HG02571 (cell line): Measurements from ENCODE around the gene ADGRF5.
A peak's percentile ranks its signal among the peaks of the same experiment; 100 is the strongest.
"Not testable (repeated sequence)": the region's sequence is repeated elsewhere in the genome, so short reads cannot be mapped to it uniquely, and the experiment has no call there.

Experiments
- ATAC-seq: cut with Tn5 transposase; IDR thresholded peaks from one replicate; pipeline ENCODE4 v1.9.1; 2021; ENCODE audit warnings: mild to moderate bottlenecking, moderate library complexity; ENCODE audit not compliant: unreplicated experiment

The ADGRF5 gene

DNA sequence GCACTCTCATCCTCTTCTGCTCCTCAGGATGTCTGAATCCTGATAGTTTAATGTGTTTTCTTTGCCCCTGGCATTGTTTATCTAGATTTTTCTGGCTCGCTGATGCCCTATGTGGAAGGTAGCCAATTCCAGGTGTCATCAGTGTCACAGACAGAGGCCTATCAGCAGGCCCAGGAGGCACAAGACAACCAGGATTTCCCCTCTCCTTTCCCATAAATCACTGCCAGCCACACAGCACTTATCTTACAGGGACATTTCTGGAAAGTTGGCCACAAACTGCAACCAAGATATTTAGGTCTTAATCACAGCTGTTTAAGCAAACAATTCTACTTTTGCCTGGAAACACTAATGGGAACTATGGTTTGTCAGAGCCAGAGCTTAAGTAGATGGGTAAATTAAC is 28.1 kb downstream of the ADGRF5 start:
- ATAC-seq = no peak

DNA sequence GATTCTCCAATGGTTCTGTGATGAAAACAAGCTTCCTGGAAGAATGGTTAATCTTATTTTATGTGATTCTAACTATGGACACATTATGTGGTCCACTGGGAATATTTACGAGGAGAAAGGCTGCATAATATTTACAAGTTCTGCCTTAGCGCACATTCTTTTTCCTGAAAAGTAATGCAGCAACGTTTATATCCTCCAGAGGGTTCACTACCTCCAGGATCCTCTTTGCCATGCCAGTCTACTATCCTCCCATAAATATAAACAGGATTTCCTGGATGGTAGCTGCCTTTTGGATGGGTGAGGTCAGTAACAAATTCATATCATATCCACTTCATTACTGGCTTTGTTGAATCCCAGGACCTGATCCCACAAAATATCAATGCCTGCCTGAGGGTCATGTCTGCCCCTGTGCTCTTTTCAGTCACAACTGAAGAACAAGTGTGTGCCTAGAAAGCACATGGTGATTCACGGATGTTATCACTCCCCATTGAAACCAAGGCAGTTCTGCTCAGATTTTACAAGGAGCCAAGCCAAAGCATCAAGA is 30.4 kb downstream of the ADGRF5 start:
- ATAC-seq = no peak

DNA sequence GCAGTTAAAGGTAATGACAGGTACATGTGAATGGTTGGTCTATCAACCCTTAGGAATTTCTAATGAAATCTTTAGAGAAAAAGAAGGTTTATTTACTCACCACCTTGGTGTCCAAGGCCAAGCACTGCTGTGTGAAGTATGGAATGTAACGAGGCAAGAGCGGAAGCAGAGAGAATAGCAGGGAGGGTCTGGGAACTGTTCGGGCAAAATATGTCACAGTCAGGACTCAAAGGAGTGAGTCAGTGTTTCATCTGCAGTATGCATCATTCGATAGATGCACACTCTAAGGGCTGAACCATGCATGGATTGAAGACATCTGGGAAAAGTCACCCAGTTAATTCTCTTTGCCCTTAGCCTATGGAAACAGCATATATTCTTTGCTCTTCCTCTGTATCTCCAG is 33.2 kb downstream of the ADGRF5 start:
- no peak for ATAC-seq

DNA sequence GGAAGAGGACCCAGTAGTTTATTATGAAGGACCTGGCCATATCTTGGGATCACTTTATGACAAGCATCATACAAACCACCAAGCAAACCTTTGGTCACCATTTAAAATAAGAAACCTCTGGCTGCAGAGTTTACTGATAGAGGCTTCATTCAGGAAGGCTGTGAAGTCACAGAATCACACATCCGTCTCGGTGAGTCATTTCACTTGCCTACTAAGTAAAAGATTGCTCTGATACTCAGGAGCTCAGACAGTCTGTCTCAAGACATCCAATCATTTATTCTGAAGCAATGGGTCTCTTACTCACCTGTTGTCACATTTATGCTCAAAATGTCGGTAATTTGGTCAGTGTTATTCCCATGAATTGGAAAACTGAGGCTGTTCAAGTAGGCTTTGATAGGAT is 33.7 kb downstream of the ADGRF5 start:
- no peak for ATAC-seq

DNA sequence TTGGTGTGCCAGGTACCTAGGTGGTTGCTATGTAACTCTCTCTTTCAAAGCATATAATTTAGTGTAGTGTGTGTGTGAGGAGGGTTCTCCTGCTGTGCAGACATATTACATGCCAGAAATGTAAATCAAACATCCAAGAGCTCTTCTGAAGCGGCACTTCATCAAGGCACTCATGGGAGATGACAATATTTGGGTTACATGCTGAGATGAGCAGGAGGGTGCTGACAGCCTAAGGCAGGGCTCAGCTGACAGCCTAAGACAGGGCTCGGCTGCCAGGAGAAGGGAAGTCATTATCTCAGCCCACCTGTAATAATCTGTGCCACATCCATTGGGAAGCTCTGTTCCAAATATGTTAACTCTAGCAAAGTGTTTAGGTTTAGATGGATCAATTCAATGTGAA is 39.1 kb downstream of the ADGRF5 start:
- ATAC-seq = no peak

DNA sequence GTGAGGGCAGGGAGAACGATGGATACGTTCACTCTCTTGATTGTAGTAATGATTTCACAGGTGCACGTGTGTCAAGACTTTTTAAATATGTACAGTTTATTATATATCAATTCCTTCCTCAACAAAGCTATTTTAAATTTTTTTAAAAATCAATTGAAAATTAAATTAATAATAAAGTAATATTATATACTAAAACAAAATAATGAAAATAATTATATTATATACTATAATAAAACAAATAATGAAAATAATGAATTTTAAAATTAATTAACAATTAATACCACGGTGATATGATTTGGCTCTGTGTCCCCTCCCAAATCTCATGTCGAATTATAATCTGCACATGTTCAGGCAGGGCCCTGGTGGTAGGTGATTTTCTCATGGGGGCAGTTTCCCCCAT is 42.7 kb downstream of the ADGRF5 start:
- no peak for ATAC-seq

DNA sequence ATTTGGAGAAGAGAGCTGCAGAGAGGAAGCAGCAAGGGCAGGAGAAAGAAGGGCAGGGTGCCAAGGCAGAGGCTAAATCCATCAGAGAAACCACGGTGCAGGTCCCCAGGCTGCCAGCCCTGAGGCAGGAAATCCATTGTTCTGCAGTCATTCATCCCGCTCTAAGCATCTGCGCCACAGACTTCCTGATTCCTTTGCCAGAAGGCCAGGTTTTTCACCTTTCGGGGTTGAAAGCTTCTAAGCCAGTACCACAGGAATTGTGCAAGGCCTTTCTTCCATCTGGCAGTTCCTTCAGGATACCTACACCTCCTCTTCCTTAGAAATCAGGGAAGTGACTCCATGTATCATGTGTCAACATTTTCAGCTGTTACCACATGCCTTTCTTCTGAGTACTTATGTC is 45.6 kb downstream of the ADGRF5 start:
- no peak for ATAC-seq

DNA sequence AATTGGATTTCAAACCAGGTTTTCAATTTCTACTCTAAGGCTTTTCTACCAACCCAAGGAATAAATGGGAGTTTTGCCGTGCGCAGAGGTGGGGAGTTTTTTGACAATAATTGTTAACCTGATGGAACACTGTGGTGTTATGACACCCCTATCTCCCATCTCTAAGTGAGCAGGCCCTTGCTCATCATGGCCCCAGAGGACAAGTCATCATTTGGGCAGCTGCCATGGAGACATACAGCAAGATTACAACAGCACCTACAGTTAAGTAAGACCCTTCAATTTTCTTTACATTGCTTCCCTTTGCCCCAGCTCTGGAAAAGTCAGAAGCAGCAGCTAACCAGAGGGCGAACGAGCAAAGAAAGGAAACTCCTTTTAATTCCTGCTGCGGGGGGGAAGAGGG is 54.3 kb downstream of the ADGRF5 start:
- ATAC-seq = no peak

DNA sequence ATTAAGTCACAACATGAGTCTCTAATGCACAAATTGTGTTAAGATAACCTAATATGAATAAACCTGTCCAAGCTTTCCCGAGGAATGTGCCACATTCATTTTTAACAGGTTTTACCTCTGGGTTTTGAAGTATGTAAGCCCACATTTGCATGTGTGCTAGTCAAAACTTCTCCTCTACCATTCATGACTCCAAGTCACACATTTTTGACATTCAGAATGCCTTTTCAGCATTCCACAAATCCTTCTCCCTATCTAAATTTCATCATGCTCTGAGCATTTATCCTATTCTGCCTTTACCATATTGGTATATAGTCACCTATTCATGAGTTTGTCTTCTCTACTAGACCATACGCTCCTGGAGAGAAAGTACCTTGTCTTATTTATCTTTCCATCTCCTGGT is 56.5 kb downstream of the ADGRF5 start:
- ATAC-seq = no peak

DNA sequence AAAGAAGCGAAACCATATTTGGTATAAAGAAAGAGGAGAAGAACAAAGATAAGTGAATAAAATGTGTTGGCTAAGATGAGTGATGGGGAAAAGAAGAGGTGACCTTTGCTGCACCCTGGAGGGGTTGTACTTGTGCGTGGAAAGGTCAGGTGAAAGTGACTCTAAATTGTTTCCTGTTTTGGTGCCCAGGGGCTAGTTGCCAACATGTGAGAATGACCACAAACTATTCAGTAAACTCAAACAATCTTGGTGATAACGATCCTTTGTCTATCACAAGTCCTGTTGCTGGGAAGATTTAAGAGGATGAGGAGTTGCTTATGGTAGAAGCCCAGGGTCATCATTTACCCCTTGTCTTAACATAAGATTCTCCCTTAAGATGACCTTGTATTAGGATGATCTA is 57.9 kb downstream of the ADGRF5 start:
- ATAC-seq = no peak

DNA sequence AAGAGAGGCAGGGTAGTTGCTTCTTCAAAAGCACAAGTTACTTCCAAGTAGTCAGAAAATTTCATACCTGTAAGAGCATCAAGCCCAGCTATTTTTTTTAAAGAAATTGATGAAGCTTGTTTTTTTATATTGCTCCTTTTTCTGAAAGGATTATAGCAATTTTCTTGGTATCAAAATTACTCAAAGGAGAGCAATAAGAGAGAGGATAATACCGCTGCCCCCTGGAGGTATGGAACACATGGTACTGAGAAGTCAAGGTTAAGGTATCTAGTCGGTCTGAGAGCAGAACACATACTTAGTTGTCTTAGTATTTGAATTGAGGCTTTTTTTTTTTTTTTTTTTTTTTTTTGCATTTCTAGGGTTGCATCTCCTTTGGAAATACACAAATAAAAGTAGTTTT is 59.4 kb downstream of the ADGRF5 start:
- ATAC-seq = no peak

DNA sequence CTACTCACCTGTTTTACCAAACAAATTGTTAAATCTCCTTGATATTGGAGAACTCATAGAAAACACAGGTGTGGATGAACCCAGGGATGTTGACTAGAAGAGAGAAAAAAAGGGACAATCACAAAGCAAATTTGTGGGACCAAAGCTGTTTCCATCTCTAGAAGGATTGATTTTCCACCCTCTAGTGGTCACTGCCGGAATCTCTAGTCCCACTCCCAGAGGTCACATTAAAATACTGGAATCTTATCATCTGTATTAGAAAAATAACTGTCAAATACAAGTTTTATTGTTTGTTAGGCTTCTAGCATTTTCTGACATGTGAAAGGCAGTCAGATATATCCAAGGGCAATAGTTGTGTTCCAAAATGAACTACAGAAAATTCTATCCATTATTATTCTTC is 65.8 kb downstream of the ADGRF5 start:
- ATAC-seq = not testable (repeated sequence)

DNA sequence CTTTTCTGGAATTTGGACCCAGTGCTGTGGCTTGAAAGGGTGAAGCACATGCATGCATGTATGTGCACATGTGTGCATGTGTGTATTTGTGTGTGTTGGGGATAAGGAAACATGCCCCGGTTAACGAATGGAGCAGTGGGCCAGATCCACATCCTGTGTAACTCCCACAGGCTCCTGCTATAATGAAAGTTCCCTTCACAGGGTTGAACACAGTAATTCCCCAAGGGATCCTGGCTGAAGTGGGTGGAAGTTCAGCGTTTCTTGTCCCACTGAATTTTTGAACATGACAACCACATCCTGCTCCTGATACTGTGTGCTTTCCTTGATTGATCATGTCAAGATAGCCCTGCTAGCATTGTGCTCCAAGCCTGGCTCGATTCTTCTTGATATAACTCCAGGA is 70.2 kb downstream of the ADGRF5 start:
- not testable (repeated sequence) for ATAC-seq

DNA sequence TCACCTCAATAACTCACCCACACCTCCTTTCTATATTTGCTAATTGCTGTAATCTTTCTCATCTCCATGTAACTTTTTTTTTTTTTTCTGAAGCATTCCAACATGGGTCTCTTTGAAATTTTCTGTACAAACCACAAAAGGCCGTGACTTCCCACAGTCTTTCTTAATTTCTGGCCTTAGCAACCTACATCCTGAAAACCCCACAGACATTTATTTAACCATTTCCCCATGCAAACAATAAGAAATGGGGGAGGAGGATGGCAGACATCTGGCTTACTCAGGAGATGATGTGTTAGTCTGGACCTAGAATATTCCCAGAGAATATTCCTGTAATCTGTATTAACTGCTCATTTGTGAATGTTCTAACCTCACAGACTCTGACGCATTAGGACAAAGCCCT is 70.9 kb downstream of the ADGRF5 start:
- ATAC-seq = no peak

DNA sequence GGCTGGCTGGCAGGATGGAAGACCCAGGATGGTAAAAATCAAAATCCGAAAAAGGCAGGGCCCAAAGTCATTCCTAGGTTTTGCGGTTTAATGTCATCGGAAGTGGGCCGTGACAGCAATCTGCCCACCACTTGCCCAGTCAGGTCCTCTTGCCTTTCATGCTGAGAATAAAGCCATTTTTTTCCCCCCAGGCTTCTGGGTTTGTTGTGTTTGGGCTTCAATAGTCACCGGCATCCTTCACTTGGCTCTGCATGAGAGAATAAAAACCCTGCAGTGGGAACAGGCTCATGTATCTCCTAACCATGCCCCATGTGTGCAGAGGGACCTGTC is 72.4 kb downstream of the ADGRF5 start:
- ATAC-seq = no peak

DNA sequence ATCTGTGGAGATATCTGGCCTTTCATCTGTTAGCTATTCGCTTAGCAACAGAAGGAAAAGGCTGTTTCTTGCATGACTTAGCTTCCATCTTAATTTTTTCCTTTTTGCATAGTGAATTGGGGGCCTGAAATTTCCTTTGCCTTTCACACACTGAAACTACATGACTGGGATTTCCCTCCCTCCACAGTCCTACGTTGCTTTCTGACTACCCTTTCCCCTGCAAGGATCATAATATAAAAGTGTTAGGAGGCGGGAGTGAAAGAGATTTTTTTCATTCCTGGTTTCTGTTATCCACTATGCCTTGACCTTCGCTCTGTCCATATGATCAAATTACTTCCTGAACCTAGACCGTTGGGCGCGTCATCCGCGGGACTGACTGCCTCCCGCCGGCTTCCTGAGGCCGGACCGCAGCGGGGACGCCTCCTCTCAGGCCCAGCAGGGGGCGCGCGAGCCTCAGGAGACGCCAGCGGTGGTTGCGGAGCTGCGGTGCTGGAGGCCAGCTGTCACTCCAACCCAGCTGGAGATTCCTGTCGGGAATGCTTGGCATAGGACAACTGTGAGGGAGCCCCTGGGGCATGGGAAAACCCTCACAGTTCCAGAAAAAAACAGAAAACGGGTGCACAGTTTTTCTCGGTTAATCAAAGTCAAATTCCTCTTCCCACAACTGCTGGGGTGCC is 72.9 kb downstream of the ADGRF5 start:
- ATAC-seq = peak; percentile 82

DNA sequence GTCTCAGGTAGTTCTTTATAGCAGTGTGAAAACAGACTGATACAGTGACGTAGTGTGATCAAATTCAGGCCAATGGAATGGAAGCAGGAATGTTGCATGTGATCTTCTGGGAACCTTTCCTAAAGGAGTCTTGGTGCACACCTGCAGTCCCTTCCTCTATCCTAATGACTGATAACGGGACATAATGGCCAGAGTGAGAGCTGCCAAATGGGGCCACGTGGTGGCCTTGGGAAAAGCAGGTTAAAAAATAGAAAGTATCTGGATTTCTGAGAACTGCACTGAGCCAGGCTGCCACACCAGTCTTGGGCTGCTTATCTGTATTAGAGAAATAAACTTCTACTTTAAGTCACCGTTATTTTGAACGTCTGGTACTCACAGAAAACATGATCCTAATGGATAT is 76.6 kb downstream of the ADGRF5 start:
- no peak for ATAC-seq

DNA sequence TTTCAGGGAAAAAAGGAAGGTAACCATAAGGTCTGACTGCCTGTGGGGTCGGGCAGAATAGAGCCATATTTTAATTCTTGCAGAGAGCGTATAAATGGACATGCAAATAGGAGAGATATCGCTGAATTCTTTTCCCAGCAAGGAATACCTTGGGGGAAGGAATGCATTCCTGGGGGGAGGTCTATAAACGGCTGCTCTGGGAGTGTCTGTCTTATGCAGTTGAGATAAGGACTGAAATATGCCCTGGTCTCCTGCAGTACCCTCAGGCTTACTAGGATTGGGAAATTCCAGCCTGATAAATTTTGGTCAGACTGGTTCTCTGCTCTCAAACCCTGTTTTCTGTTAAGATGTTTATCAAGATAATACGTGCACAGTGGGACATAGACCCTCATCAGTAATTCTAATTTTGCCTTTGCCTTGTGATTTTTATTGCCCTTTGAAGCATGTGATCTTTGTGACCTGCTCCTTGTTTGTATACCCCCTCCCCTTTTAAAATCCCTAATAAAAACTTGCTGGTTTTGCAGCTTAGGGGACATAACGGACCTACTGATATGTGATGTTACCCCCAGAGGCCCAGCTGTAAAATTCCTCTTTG is 79.4 kb downstream of the ADGRF5 start:
- not testable (repeated sequence) for ATAC-seq

DNA sequence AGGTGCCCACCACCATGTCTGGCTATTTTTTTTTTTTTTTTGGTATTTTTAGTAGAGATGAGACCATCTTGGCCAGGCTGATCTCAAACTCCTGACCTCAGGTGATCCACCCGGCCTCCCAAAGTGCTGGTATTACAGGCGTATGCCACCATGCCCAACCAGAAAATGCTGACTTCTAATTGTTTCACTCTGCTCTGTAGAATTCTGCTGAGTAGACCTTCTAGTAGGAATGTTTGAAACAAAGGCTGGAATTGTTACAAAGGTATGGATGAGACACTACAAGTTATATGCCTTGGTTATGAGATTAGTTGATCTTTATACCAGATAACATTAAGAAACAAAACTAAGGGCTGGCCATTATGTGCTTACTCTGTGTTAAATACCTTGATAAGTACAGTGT is 83.7 kb downstream of the ADGRF5 start:
- ATAC-seq = no peak

DNA sequence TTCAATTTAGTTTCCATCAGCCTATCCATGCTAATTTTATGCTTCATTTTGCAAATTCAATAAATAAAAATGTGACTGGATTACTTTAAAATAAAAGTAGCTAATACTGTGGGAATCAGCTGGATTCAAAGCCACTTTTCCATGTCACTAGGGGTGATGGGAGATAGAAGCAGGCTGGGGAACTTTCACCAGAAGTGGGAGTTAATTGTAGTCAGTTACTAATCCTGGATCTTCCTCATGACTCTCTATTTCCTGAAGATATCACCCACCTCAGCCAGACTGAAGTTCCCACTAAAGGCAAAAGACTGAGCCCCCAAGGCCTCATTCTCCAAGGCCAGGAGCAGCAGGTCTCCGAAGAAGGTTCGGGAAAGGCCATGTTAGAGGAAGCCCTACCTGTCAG is 86.7 kb downstream of the ADGRF5 start:
- not testable (repeated sequence) for ATAC-seq

DNA sequence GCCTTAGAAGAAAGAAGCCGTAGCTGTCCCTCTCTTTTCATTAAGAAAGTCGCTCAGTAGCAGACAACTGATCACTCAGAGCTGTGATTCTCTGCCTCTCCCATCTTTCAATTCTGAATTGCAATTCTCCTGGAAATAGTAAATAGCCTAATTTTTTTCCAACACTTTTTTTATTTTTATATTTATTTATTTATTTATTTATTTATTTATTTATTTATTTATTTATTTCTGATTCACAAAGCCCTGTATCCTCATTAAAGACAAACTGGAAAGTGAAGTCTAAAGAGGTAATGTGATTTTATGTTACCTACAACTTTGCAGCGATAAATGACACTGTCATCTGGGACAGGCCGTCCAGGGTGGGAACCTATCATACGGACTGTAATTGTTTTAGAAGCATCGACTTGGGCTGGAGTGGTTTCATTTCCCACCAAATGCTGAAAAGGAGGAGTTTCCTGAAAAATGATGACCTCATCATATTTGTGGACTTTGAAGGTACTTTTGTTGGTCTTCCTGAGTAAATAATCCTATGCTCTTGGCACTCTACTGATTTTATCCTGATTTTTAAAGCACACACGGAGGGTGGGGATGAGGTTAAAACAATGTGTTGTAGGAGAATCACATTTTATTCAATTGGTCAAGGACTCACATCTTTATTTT is 87.4 kb downstream of the ADGRF5 start:
- ATAC-seq = not testable (repeated sequence)

DNA sequence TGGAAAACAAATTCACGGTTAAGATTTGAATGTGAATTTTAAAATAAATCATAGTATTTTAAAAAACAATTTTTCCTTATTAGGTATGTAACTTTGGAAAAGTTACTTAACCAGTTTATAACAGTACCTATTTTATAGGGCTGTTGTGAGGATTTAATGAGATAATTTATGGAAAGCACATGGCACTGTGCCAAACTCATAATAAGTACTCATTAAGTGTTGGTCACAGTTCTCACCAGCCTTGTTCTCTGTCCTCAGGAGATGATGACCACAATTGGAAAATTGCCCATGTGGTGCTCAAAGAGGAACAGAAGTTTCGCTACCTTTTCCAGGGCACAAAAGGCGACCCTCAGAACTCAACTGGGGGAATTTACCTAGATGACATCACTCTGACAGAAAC is 88.9 kb downstream of the ADGRF5 start:
- ATAC-seq = no peak
